Right lobe of liver (tissue), 6 donors: Measurements from ENCODE around the gene TRIM51. TPM values are rescaled to one million over a fixed set of nuclear protein-coding genes. Genes with fewer than 3 reads are reported as not detected.
"Not testable (repeated sequence)": the region's sequence is repeated elsewhere in the genome, so short reads cannot be mapped to it uniquely, and the experiment has no call there.

Experiments
- ATAC-seq, 4 donors: fragments of 200-7000 bp; cut with Tn5 transposase; one replicate each; pipeline ENCODE4 v1.9.1; 2020; ENCODE audit warnings: mild to moderate bottlenecking in 4 of 4, moderate library complexity in 4 of 4
- DNase-seq, 3 donors: peaks; one replicate each; pipeline ENCODE4 v3.0.0-alpha.2; 2020
- H3K27ac ChIP-seq, 3 donors: fragments of 200-600 bp; one replicate each; pipeline ENCODE4 v1.8.0; 2022
- H3K27me3 ChIP-seq, 2 donors: fragments of 200-600 bp; one replicate each; pipeline ENCODE4 v1.8.0; 2022
- H3K36me3 ChIP-seq, 4 donors: fragments of 200-600 bp; sonication (generic) in 1 of 4; one replicate each; pipeline versions ENCODE4 v1.5.1 to v1.8.0; 2017 to 2022; ENCODE audit warnings: control low read depth in 1 of 4
- H3K4me1 ChIP-seq, 4 donors: fragments of 200-600 bp; sonication (generic) in 1 of 4; one replicate each; pipeline versions ENCODE4 v1.5.1 to v1.8.0; 2017 to 2022; ENCODE audit warnings: control low read depth in 1 of 4
- H3K4me3 ChIP-seq, 3 donors: fragments of 200-600 bp; one replicate each; pipeline ENCODE4 v1.8.0; 2022
- H3K9me3 ChIP-seq, 4 donors: fragments of 200-600 bp; sonication (generic) in 1 of 4; one replicate each; pipeline versions ENCODE4 v1.5.1 to v1.8.0; 2017 to 2022; ENCODE audit warnings: control low read depth in 1 of 4
- CTCF ChIP-seq, 4 donors: fragments of 200-600 bp in 3 of 4; fragments of 450-650 bp in 1 of 4; IDR thresholded peaks; one replicate each; pipeline versions ENCODE4 v1.5.1 to v1.8.0; 2016 to 2022; ENCODE audit warnings: antibody characterized with exemption in 4 of 4, mild to moderate bottlenecking in 2 of 4
- POLR2A ChIP-seq: fragments of 450-650 bp; IDR thresholded peaks from one replicate; pipeline ENCODE4 v1.6.1; 2017; ENCODE audit warnings: antibody characterized with exemption, mild to moderate bottlenecking
- whole genome bisulfite sequencing: methylation state at CpG from one replicate; pipeline ENCODE4 v1.1.6; 2018; ENCODE audit warnings: low coverage, low lambda C conversion rate; ENCODE audit not compliant: insufficient coverage; ENCODE audit errors: missing lambda C conversion rate; 5-methylcytosine and 5-hydroxymethylcytosine counted together
- intact Hi-C, 2 donors: fragments of 100-400 bp; cut with DNase I; formaldehyde crosslinking; loops; one replicate each; pipeline versions ENCODE4 v1.11.2 to v1.14.1; 2022
- total RNA-seq, 6 experiments: library from RNA; depleted of rRNA in 2 of 6; stranded (reverse); fragments of >200 nt in 2 of 6; fragmentation: NEBNext Ultra II Directional in 3 of 6; extraction: Animal tissue kit (Norgen Biotek cat#: 25700) in 3 of 6; gene quantifications; one replicate each; pipeline versions ENCODE4 v1.1.0 to v1.2.4, GENCODE V29; 2016 to 2023
- donor health status: DM: no; HTN: yes; CAD: no.
- donor health status: DM: no; HTN: no; CAD: no.
- donor health status: DM: no; HTN: no; CAD: no.
- donor health status: DM: no; HTN: yes; CAD: no.
- donor health status: DM: no; HTN: yes; CAD: no.

The TRIM51 gene
- total RNA-seq, 6 experiments from 2014 or later: not detected

DNA sequence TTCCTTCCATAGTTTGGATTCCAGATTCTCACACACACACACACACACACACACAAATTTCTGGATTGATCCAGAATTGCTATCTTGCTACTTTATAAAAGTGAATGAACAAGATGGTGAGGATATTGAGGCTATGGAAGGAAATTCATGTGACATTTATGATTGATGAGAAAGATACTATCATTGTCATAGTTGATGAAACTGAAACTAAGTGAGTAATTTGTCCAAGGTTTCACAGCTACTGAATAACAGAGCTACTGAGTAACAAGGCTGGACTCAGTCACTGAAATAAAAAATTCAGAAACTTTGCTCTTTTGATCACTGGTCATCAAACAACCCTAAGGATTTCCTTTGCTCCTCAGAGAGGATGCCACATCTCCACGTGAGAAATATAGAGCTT lies 28.4 kb upstream of the TRIM51 start:
- Histone ChIP-seq H3K4me1 (no peaks in the 10 kb centered on the region), H3K27me3 (no peaks in the 10 kb centered on the region), H3K27ac (no peak overlapping the region), H3K9me3 (no peaks in the 10 kb centered on the region), H3K4me3 (no peak overlapping the region), H3K36me3 (no peaks in the 10 kb centered on the region)
- whole genome bisulfite sequencing: 11% methylated on average over 1 of the region's 1 CpG
- intact Hi-C loops: no loop called here
- TF ChIP-seq CTCF (IDR thresholded peaks at IDR 0.05) (no peak), POLR2A (no peak)
- ATAC-seq: no peak
- DNase-seq: no peak

DNA sequence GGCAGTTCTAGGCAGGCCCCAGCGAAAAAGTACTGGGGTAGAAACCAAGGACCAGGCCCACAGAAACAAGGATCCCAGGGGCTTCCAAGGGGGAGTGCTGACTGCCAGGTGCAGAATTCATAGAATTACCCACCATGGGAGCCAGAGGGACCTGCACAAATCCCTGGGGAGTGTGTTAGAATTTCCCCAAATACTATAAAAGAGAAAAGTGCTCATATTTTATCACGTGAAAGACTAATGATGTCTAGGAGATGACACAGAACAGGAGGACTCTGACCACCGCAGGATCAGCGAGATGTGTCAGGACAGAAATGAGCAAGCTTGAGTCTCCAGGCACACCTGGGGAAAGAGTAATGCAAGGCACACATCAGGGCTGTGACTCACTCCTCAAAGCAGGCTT lies 15.7 kb upstream of the TRIM51 start:
- WGBS: 49% methylated on average over 4 of the region's 4 CpGs
- H3K36me3 ChIP-seq, H3K9me3 ChIP-seq, H3K4me1 ChIP-seq, intact Hi-C loops, H3K4me3 ChIP-seq, ATAC-seq, H3K27ac ChIP-seq, DNase-seq, H3K27me3 ChIP-seq: not testable (repeated sequence)

GRCh38 chr11:55872731-55873130 lies 10.4 kb upstream of the TRIM51 start:
- H3K36me3 ChIP-seq, H3K4me3 ChIP-seq, H3K27me3 ChIP-seq, H3K9me3 ChIP-seq, DNase-seq, ATAC-seq, H3K27ac ChIP-seq, H3K4me1 ChIP-seq, intact Hi-C loops: not testable (repeated sequence)
- WGBS: 35% methylated on average over 11 of the region's 33 CpGs

GRCh38 chr11:55873146-55873545 lies 10.0 kb upstream of the TRIM51 start:
- 20% methylated on average over 3 of the region's 34 CpGs for WGBS
- intact Hi-C loops, H3K4me3 ChIP-seq, H3K27me3 ChIP-seq, H3K4me1 ChIP-seq, DNase-seq, H3K9me3 ChIP-seq, H3K27ac ChIP-seq, H3K36me3 ChIP-seq, ATAC-seq: not testable (repeated sequence)

DNA sequence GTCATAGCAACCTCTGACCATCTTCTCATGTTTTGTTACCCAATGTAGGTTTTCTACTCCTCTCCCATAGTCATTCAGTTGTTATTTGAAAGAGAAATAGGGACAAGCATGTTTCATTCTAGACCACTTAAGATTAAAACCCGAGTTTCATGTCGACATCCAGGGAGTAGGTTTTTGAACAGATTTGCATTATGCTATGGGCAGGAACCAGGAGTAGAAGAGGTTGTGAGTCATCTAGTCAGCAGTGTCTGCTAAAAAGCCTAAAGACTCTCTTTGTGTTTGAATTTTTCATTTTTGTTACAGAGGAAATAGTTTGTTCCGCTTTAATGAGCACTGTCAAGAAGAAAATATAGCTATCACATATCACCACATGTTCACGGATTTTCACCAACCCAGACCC lies 1.9 kb downstream of the TRIM51 start:
- intact Hi-C loops, H3K4me3 ChIP-seq: not testable (repeated sequence)
- WGBS: 59% methylated on average over 4 of the region's 4 CpGs

DNA sequence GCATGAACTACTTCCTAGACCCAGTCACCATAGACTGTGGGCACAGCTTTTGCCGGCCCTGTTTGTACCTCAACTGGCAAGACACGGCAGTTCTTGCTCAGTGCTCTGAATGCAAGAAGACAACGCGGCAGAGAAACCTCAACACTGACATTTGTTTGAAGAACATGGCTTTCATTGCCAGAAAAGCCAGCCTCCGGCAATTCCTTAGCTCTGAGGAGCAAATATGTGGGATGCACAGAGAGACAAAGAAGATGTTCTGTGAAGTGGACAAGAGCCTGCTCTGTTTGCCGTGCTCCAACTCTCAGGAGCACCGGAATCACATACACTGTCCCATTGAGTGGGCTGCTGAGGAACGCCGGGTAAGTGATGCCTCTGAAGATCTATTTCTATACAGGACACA lies 2.4 kb downstream of the TRIM51 start:
- intact Hi-C loops, H3K9me3 ChIP-seq, H3K27ac ChIP-seq, H3K4me1 ChIP-seq, DNase-seq, ATAC-seq, H3K4me3 ChIP-seq, H3K36me3 ChIP-seq, H3K27me3 ChIP-seq: not testable (repeated sequence)
- 79% methylated on average over 8 of the region's 9 CpGs for WGBS

More for the DNA sequence above, 1.9 kb downstream of the TRIM51 start:
- not testable (repeated sequence) for ATAC-seq, DNase-seq, H3K9me3 ChIP-seq, H3K4me1 ChIP-seq, H3K27ac ChIP-seq, H3K27me3 ChIP-seq, H3K36me3 ChIP-seq

GRCh38 chr11:55895216-55895615 lies 12.1 kb downstream of the TRIM51 start:
- Histone ChIP-seq H3K4me3 (no peak overlapping the region), H3K27ac (no peak overlapping the region), H3K36me3 (no peaks in the 10 kb centered on the region), H3K4me1 (no peaks in the 10 kb centered on the region), H3K27me3 (no peaks in the 10 kb centered on the region), H3K9me3 (no peaks in the 10 kb centered on the region)
- ATAC-seq: no peak
- DNase-seq: no peak
- intact Hi-C loops: no loop called here
- TF ChIP-seq POLR2A (no peak), CTCF (IDR thresholded peaks at IDR 0.05) (no peak)
- WGBS: 51% methylated on average over 5 of the region's 8 CpGs
